ENCODE measurements around the gene ISG20. TPM values are rescaled to one million over a fixed set of nuclear protein-coding genes. Genes with fewer than 3 reads are reported as not detected.

Gene ISG20
- total and polyA plus RNA-seq, 4 donors = 6.8 to 36.5 (median 14.3) TPM

- H3K27ac ChIP-seq (ENCODE audit: low read depth in 1 of 2, low read length in 2 of 2) = no peak overlapping the region
- H3K4me3 ChIP-seq (ENCODE audit: low read depth in 1 of 3, low read length in 3 of 3) = no peak overlapping the region
- no peak for TF ChIP-seq TAF1 (conservative IDR thresholded peaks at IDR 0.05)
- TF ChIP-seq RXRA (IDR thresholded peaks at IDR 0.05) = no peak
- no peak for TF ChIP-seq HNF4G (IDR thresholded peaks at IDR 0.05)
- no peak for TF ChIP-seq RAD21 (IDR thresholded peaks at IDR 0.05)
- TF ChIP-seq REST (IDR thresholded peaks at IDR 0.05) = no peak
- TF ChIP-seq HNF4A (conservative IDR thresholded peaks at IDR 0.05) = no peak
- TF ChIP-seq GABPA (IDR thresholded peaks at IDR 0.05 in 1 of 2, conservative IDR thresholded peaks at IDR 0.05 in 1 of 2) = no peak
- no peak for TF ChIP-seq ZBTB33 (IDR thresholded peaks at IDR 0.05)
- TF ChIP-seq CTCF (IDR thresholded peaks at IDR 0.05; ENCODE audit: low read depth, low read length, missing input control) = no peak
- TF ChIP-seq NR2F2 (IDR thresholded peaks at IDR 0.05) = no peak
- TF ChIP-seq EGR1 (IDR thresholded peaks at IDR 0.05; ENCODE audit: low read depth in 2 of 2) = no peak
- TF ChIP-seq FOXA2 (IDR thresholded peaks at IDR 0.05) = no peak
- TF ChIP-seq SP1 (IDR thresholded peaks at IDR 0.05) = no peak
- WGBS = 88% methylated on average over 4 of the region's 4 CpGs
- H3K27me3 ChIP-seq (ENCODE audit: control insufficient read depth in 4 of 4, insufficient read depth in 4 of 4, low read length in 3 of 4) = no peaks in the 10 kb centered on the region
- H3K36me3 ChIP-seq (ENCODE audit: control insufficient read depth in 4 of 4, insufficient read depth in 3 of 4, low read depth in 1 of 4, low read length in 3 of 4) = no peaks in the 10 kb centered on the region
- H3K9ac ChIP-seq (ENCODE audit: low read depth in 1 of 2, low read length in 2 of 2) = no peak overlapping the region
- no peaks in the 10 kb centered on the region for H3K9me3 ChIP-seq (ENCODE audit: control insufficient read depth in 4 of 4, low read length in 3 of 4)
- no peak for DNase-seq (ENCODE audit: low spot score)
- H3K4me1 ChIP-seq (ENCODE audit: control insufficient read depth in 4 of 4, insufficient read depth in 4 of 4, low read length in 3 of 4) = peaks cover 6 to 23% (median 21%) of the 10 kb centered on the region in 4 donors
These were observed 22.6 kb upstream of the ISG20 start for GRCh38 chr15:88616240-88616639.

- Histone ChIP-seq H3K4me1 (ENCODE audit: control insufficient read depth in 4 of 4, insufficient read depth in 4 of 4, low read length in 3 of 4) (peaks cover 6 to 29% (median 25%) of the 10 kb centered on the region in 4 donors), H3K27me3 (ENCODE audit: control insufficient read depth in 4 of 4, insufficient read depth in 4 of 4, low read length in 3 of 4) (no peaks in the 10 kb centered on the region), H3K4me3 (ENCODE audit: low read depth in 1 of 3, low read length in 3 of 3) (no peak overlapping the region), H3K9me3 (ENCODE audit: control insufficient read depth in 4 of 4, low read length in 3 of 4) (no peaks in the 10 kb centered on the region), H3K27ac (ENCODE audit: low read depth in 1 of 2, low read length in 2 of 2) (no peak overlapping the region), H3K36me3 (ENCODE audit: control insufficient read depth in 4 of 4, insufficient read depth in 3 of 4, low read depth in 1 of 4, low read length in 3 of 4) (no peaks in the 10 kb centered on the region), H3K9ac (ENCODE audit: low read depth in 1 of 2, low read length in 2 of 2) (no peak overlapping the region)
- WGBS = 92% methylated on average over 10 of the region's 10 CpGs
- DNase-seq (ENCODE audit: low spot score) = no peak
- TF ChIP-seq RAD21 (IDR thresholded peaks at IDR 0.05) (no peak), REST (IDR thresholded peaks at IDR 0.05) (no peak), MAX (IDR thresholded peaks at IDR 0.05) (no peak), SP1 (IDR thresholded peaks at IDR 0.05) (no peak), JUND (IDR thresholded peaks at IDR 0.05) (no peak), ZBTB33 (IDR thresholded peaks at IDR 0.05) (no peak), FOXA2 (IDR thresholded peaks at IDR 0.05) (no peak), HNF4A (conservative IDR thresholded peaks at IDR 0.05) (no peak), EGR1 (IDR thresholded peaks at IDR 0.05; ENCODE audit: low read depth in 2 of 2) (no peak)
These were observed 21.6 kb upstream of the ISG20 start for GRCh38 chr15:88617031-88617722.
